ENCODE measurements around the gene F8A1.
"Not testable (repeated sequence)": the region's sequence is repeated elsewhere in the genome, so short reads cannot be mapped to it uniquely, and the experiment has no call there.

The F8A1 gene

GRCh38 chrX:154886069-154886788, at the start of gene F8A1:
F8A1 (plus strand) TSS chrX:154886355; CDS start chrX:154886375, 20 bp downstream.
- DNase-seq (ENCODE audit: low read depth) = peak; percentile 20

- no peak for DNase-seq (ENCODE audit: low read depth)
Observed at GRCh38 chrX:154840856-154841255, 45.3 kb upstream of the F8A1 start.

- no peak for DNase-seq (ENCODE audit: low read depth)
Observed at GRCh38 chrX:154850957-154851611, 35.1 kb upstream of the F8A1 start.

GRCh38 chrX:154855256-154855655, 30.9 kb upstream of the F8A1 start:
- DNase-seq (ENCODE audit: low read depth) = no peak

GRCh38 chrX:154868522-154868921, 17.6 kb upstream of the F8A1 start:
- DNase-seq (ENCODE audit: low read depth) = not testable (repeated sequence)

GRCh38 chrX:154873329-154873728, 12.8 kb upstream of the F8A1 start:
- no peak for DNase-seq (ENCODE audit: low read depth)

GRCh38 chrX:154884069-154884468, 2.1 kb upstream of the F8A1 start:
- DNase-seq (ENCODE audit: low read depth) = not testable (repeated sequence)

GRCh38 chrX:154885057-154885456, 1.1 kb upstream of the F8A1 start:
- DNase-seq (ENCODE audit: low read depth) = not testable (repeated sequence)

- DNase-seq (ENCODE audit: low read depth) = not testable (repeated sequence)
Observed at GRCh38 chrX:154885549-154885948, 606 bp upstream of the F8A1 start.

GRCh38 chrX:154886789-154887221, 650 bp downstream of the F8A1 start:
- not testable (repeated sequence) for DNase-seq (ENCODE audit: low read depth)

- DNase-seq (ENCODE audit: low read depth) = no peak
Observed at GRCh38 chrX:154890990-154891639, 5.0 kb downstream of the F8A1 start.

GRCh38 chrX:154892296-154892695, 6.1 kb downstream of the F8A1 start:
- no peak for DNase-seq (ENCODE audit: low read depth)

- DNase-seq (ENCODE audit: low read depth) = no peak
Observed at GRCh38 chrX:154900323-154900722, 14.2 kb downstream of the F8A1 start.

- no peak for DNase-seq (ENCODE audit: low read depth)
Observed at GRCh38 chrX:154902408-154902807, 16.3 kb downstream of the F8A1 start.

- no peak for DNase-seq (ENCODE audit: low read depth)
Observed at GRCh38 chrX:154908821-154909220, 22.7 kb downstream of the F8A1 start.

GRCh38 chrX:154910048-154910447, 23.9 kb downstream of the F8A1 start:
- DNase-seq (ENCODE audit: low read depth) = not testable (repeated sequence)

GRCh38 chrX:154910528-154910927, 24.4 kb downstream of the F8A1 start:
- not testable (repeated sequence) for DNase-seq (ENCODE audit: low read depth)

- DNase-seq (ENCODE audit: low read depth) = no peak
Observed at GRCh38 chrX:154914052-154914451, 27.9 kb downstream of the F8A1 start.

GRCh38 chrX:154918060-154918483, 31.9 kb downstream of the F8A1 start:
- DNase-seq (ENCODE audit: low read depth) = peak; percentile 1

- not testable (repeated sequence) for DNase-seq (ENCODE audit: low read depth)
Observed at GRCh38 chrX:154924771-154925170, 38.6 kb downstream of the F8A1 start.
